Myocyte (in vitro differentiated cells): ENCODE measurements around the gene GSPT1. TPM values are rescaled to one million over a fixed set of nuclear protein-coding genes. Genes with fewer than 3 reads are reported as not detected.
"Not testable (repeated sequence)": the region's sequence is repeated elsewhere in the genome, so short reads cannot be mapped to it uniquely, and the experiment has no call there.

ENCODE experiments used
- DNase-seq: peaks from one replicate; pipeline ENCODE4 v3.0.0-alpha.2; 2012; ENCODE audit warnings: low read depth
- polyA plus RNA-seq: library from polyadenylated mRNA; unstranded; fragments of >200 nt; gene quantifications from one replicate; pipeline ENCODE4 v1.2.1, GENCODE V29; 2012; ENCODE audit warnings: missing spikeins
- total RNA-seq: library from RNA; depleted of rRNA; stranded (reverse); fragments of >200 nt; gene quantifications from 2 replicates; pipeline ENCODE4 v1.2.3, GENCODE V29; 2014

The GSPT1 gene
- 104 and 111 TPM in 2 replicates for total RNA-seq
- polyA plus RNA-seq: 61.0 TPM

GRCh38 chr16:11915644-11916523 lies at the start of gene GSPT1:
TSS of gene GSPT1 (minus strand) at chr16:11915956. CDS start at chr16:11915720, 236 bp downstream.
- DNase-seq: peak; percentile 99

DNA sequence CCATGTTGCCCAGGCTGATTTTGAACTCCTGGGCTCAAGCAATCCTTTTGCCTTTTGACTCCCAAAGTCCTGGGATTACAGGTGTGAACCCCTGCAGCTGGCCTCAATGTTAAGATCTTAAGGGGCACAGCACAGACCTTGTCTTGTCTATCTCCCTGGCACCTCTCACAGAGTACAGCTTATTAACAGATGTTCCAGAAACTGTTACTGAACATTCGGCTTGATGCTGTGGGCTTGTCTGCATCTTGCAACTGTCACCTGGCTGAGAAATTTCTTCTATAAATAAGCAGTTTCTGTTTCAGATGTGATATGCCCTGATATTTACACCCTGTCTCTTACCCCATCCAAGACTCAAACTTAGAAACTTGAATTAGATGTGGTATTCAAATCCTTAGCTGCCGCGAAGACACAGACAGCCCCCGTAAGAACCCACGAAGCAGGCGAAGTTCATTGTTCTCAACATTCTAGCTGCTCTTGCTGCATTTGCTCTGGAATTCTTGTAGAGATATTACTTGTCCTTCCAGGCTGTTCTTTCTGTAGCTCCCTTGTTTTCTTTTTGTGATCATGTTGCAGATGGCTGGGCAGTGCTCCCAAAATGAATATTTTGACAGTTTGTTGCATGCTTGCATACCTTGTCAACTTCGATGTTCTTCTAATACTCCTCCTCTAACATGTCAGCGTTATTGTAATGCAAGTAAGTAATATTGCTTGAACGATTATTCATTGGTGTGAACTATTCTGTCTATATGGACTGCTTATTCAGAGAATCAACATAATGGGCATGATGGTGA lies 49.2 kb upstream of the GSPT1 start, which contains the start of gene TNFRSF17:
TNFRSF17 (plus strand) TSS at position 450 of the 791 bp plus-strand sequence; CDS start at position 565, 115 bp downstream.
- no peak for DNase-seq

DNA sequence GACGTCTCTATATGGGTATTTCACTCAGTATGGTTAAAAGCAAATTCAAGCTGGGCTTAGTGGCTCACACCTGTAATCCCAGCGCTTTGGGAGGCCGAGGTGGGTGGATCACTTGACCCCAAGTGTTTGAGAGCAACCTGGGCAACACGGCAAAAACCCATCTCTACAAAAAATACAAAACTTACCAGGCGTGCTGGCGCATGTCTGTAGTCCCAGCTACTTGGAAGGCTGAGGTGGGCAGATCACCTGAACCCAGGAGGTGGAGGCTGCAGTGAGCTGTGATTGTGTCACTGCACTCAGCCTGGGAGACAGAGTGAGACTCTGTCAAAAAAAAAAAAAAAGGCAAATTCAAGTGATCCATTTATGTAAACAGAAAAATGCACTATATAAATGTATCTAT lies 48.0 kb upstream of the GSPT1 start:
- DNase-seq: no peak

GRCh38 chr16:11962978-11963377 lies 47.2 kb upstream of the GSPT1 start:
- not testable (repeated sequence) for DNase-seq

- DNase-seq: not testable (repeated sequence)
Observed at GRCh38 chr16:11962457-11962856, 46.7 kb upstream of the GSPT1 start.

- no peak for DNase-seq
Observed at GRCh38 chr16:11957591-11958395, 42.0 kb upstream of the GSPT1 start.

DNA sequence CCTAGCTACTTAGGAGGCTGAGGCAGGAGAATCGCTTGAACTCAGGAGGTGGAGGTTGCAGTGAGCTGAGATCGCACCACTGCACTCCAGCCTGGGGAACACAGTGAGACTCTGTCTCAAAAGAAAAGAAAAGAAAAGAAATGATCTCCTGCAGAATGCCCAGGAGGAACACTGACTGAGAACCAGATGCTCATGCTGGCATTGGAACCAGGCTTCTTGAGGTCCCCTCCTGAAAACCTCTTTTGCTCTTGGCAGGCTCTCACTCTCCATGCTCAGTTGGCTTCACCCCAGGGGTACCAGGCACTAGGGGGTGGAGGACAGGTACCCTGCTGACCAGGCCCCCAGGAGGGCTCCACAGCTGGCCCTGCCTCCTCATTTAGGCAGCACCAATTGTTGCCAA lies 40.8 kb upstream of the GSPT1 start:
- DNase-seq: no peak

- DNase-seq: no peak
Observed at GRCh38 chr16:11955713-11956123, 40.0 kb upstream of the GSPT1 start.

DNA sequence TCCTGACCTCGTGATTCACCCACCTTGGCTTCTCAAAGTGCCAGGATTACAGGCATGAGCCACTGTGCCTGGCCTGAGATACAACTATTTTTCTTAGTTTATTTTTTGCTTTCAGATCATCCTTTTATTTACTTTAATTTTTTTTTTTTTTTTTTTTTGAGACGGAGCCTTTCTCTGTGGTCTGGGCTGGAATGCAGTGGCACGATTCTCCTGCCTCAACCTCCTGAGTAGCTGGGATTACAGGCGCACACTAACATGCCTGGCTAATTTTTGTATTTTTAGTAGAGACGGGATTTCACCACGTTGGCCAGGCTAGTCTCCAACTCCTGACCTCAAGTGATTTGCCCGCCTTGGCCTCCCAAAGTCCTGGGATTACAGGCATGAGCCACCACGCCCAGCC lies 37.8 kb upstream of the GSPT1 start:
- DNase-seq: not testable (repeated sequence)

DNA sequence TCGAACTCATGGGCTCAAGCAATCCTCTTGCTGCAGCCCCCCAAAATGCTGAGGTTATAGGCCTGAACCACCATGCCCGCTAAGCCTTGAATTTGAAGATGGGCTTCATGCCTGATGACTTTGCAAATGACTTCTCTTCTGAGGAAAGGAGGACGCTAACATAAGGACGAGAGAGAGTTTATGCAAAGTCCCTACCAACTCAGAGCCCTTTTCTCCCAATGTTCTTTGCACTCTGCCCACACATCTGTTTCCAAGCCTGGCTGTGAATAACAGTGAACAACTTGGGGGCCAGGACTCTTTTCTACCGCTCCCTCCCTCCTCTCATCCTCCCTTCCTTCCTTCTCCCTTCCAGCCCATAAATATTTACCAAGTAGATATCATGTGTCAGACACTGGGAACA lies 34.6 kb upstream of the GSPT1 start:
- DNase-seq: no peak

DNA sequence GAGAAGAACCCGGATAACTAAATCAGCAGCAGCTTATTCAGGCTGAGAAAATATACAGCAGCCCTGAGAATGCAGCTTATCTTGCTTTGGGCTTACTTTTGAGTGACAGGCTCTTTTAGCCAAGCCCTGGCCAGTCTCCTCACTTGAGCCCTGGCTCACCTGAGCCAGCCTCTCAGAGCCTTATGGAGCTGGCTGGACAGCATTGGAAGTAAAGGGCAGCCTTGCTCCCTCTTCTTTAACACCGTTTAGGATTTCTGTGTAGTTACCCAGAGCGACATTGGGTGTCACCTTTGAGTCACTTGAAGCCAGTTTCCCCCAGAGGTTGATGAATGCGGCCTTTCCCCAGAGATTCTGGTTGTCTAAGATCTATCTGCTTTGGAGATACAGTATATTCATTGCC lies 33.8 kb upstream of the GSPT1 start:
- DNase-seq: peak; percentile 57

GRCh38 chr16:11948819-11949218 lies 33.1 kb upstream of the GSPT1 start:
- no peak for DNase-seq

GRCh38 chr16:11946433-11946832 lies 30.7 kb upstream of the GSPT1 start:
- no peak for DNase-seq

DNA sequence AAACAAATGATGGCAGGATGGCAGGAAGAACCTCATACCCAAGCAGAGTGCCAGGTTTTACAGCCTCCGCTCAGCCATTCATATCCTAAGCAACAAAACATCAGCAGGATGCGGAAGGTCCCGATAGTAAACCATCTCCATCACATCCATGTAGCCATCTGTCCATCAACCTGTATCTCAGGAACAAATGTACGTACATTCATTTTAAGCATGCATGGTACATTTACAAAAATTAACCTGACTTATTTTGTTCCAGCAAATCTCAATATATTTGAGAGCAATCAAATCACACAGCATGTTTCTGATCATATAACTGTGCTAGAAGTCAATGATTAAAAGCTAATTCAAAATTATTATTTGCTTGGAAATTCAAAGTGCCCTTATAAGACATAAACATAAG lies 26.2 kb upstream of the GSPT1 start, which contains the start of gene NPIPB2:
NPIPB2 (minus strand) TSS at position 101 of the 400 bp plus-strand sequence; CDS start at position 101, 0 bp downstream.
- DNase-seq: not testable (repeated sequence)

GRCh38 chr16:11927350-11927749 lies 11.6 kb upstream of the GSPT1 start:
- DNase-seq: not testable (repeated sequence)

DNA sequence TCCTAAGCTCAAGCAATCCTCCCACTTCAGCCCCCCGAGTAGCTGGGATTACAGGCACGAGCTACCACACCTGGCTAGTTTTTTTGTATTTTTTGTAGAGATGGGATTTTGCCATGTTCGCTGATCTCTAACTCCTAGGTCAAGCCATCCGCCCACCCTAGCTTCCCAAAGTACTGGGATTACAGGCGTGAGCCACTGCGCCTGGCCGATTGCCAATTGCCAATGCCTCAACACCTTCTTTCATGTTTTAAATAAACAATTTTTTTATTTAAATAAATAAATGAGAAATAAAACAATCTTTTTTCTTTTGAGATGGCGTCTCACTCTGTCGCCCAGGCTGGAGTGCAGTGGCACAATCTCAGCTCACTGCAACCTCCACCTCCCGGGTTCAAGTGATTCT lies 8.3 kb upstream of the GSPT1 start:
- DNase-seq: not testable (repeated sequence)

DNA sequence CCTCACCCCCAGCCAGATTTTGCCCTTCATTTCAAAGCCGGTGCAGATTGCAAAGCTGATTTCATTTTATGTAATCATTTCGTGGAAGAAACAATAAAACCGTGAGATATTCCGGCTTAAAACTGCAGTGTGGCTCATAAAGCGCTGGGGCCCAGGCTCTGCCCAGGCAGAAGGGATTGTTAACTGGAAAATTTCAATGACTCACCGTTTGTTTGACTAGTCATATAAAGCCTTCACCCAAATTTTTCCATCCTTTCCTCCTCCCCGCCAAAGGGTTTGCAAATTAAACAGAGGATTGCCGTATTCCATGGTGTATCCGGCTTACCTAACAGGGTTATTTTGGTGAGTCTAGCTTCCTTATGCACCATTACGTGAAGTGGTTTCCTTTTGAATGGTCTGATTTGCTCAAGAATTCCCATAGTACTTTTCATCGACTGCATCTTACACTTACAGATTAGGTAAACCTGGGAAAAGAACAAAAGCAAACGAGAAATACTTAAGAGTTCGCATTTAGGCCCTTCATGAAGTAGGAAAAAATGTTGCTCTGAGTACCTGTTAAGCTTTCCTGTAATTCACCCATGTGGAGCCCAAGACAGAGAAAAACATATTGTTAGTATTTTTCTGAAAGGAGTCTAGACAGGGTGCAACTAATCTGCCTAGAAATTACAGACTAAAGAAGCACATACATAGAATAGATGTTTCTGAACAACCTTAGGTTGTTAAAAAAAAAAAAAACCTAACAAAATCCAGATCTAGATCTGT lies 949 bp upstream of the GSPT1 start:
- no peak for DNase-seq

- peak; percentile 50 for DNase-seq
Observed at GRCh38 chr16:11915114-11915643, 577 bp downstream of the GSPT1 start.

DNA sequence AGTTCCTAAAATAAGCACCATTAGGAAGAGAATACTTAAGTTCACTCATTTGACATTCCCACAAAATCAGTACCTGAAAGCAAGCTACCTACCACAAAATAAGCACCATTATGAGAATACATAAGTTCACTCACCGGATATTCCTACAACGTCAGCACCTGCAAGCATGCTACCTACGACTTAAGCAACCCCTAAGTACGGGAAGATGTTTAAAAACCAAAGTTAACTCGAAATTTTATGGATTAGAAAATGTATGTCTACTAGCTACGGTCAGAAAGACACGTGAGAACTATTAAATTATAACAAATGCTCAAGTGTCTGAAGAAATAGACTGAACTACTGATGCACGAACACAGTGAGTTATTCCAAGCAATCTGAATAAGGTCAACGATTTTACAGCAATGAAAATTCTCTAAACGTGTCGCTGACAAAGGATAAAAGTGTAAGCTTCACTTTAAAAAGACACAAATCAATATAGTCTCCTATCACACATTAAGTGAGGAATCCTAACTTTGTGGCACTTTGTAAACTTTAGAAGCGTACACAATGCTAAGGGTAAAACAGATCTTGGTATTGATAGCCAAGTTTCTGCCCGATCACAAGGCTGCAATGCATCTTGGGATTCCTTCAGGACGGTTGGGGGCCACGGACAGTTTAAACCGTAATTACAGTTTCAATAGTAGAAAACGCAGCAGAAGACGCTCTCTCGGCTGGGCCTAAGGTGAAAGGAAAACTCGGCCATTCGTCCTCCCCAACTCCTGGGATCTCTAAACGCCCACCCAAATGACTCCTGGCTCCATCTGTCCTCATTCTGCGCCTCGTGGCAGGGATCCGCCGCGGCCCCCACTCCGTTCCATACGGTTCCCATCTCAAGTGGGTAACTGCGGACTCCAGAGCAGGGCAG lies 1.3 kb downstream of the GSPT1 start:
- DNase-seq: peak; percentile 39
